Iris pigment epithelial cell (primary cell): ENCODE results near the gene MLKL.
A peak's percentile ranks its signal among the peaks of the same experiment; 100 is the strongest.
"Not testable (repeated sequence)": the region's sequence is repeated elsewhere in the genome, so short reads cannot be mapped to it uniquely, and the experiment has no call there.

Source experiments
- DNase-seq: peaks from one replicate; pipeline ENCODE4 v3.0.0-alpha.2; 2011; ENCODE audit warnings: low read depth

The MLKL gene

DNA sequence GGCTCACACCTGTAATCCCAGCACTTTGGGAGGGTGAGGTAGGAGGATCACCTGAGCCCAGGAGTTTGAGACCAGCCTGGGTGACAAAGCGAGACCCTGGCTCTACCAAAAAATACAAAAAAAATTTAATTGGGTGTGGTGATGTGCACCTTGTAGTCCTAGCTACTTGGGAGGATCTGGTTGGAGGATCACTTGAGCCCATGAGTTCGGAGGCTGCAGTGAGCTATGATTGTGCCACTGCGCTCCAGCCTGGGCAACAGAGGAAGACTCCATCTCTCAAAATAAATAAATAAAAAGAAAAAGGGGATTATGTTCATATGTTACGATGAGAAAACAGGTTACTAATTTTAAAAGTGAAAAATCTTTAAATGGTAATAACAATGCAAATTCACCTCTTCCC is 996 bp downstream of the MLKL start:
- DNase-seq = no peak

DNA sequence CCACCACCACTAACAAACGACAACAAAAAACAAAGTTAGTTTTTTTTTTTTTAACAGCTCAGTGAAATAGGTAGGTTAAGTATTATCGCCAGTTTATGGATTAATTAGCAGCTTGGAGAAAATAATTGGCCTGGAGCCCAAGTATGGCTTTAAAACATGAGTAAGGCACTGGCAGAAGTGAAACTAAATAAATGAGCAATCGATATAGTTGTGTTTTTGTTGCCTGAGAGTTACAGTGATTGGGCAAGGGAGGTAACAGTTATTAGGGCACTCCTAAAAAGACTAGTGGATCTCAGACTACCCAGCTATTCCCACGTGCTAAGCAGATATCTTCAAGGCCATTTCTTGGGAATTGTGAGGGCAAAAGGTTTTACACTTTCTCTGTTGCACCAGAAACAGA is 2.4 kb downstream of the MLKL start:
- DNase-seq = peak; percentile 22

DNA sequence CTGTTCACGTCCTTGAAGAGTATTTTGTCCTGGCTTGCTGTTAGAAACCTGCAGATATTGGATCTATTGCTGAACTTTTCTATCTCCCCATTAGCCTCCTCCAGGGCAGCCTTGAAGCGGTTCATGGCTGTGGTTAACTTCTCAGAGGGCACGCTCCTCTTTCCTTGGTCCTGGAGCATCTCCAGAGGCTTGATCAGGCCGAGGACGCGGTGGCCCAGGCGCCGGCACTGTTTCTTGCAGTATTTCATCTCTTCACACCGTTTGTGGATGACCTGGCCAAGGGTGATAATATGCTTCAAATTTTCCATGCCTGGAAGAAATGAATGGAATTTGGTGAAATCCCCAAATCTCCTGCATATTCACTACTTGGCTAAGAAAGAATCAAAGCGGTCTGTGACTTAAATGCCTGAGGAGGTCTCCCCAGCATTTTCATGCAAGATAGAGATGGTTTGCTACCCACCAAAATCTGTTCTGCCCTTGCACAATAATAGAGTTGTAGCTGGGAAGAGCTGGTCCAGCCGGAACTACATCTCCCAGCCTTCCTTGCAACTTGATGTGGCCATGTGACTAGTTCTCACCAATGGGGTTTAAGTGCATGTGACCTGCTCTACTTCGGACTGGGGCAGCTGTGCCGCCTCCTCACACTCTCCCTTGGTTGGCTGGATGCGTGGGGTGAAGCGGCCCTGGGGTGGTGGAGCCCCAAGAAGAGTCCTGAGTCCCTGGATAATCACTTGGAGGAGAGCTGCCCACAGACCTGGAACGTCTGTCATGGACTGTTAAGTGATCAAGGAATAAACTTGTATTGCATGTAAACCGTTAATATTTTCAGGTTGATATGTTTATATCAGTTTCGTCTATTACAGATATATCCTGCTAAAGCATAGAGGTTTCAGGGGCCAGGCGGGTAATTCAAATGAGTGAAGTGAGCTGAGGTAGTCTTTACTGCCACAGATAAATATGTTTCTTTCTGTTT is 4.9 kb downstream of the MLKL start:
- peak; percentile 96 for DNase-seq

DNA sequence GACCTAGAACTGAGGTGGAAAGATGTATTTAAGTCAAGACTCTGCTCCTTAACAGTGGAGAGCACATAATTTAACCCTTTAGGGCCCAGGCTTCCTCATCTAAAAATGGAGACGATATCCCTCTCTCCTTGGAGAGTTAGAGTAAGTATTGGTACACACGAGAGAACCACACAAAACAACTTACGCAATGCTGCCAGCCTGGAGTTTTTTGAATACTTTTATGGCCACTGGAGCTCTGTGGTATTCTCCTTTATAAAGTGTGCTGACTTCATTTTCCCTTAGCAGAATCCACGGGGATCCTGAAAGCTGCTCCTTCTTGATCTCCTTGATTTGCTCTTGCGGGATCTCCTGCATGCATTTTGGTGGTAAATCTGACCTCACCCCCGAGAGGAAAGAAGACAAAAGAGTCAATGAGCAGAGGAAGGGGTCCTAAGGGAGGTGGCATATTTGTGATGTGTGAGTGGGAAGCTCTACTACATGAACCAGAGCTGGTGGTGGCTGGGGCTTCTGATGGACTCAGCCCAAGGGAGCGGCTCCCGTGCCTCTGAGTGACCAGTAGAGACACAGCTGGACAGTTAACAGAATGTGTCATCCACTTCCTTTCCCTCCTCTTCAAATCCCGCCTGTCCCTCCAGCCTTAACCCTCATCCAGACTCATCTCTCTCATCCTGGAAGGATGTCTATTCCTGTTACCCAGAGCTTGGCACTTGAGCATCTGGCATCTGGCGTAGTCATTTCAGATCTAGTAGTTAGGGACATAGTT is 9.4 kb downstream of the MLKL start:
- peak; percentile 60 for DNase-seq

DNA sequence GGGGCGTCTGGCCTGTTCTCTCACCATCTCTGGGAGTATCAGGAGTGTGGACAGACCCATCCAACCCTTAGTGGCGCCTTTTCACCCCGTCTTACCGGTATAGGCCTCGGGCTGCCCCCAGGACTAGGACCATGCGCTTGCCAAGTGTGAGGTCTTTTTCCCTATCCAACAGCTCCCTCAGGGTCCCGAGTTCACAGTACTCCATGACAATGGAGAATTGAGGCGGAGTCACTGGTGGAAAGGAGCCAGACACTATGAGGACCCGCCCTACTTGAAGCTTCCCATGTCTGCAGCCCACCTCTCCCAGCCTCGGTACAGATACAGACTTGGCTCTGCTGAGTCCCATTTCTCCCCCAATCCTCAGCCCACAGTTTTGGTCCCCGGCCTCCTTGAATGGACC is 18.1 kb downstream of the MLKL start:
- no peak for DNase-seq

DNA sequence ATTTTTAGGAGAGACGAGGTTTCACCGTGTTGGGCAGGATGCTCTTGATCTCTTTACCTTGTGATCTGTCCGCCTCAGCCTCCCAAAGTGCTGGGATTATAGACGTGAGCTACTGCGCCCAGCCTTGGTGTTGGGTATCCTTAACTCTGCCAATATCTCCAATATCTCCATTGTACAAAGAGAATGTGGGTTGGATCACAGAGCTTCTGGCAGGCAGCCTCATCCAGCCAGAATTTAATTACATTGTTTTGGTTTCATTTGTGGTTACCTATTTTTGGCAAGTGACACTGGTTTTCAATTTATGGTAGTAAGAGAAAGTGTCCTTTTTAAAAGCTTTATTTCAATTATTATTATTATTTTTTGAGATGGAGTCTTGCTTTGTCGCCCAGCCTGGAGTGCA is 20.0 kb downstream of the MLKL start:
- no peak for DNase-seq

DNA sequence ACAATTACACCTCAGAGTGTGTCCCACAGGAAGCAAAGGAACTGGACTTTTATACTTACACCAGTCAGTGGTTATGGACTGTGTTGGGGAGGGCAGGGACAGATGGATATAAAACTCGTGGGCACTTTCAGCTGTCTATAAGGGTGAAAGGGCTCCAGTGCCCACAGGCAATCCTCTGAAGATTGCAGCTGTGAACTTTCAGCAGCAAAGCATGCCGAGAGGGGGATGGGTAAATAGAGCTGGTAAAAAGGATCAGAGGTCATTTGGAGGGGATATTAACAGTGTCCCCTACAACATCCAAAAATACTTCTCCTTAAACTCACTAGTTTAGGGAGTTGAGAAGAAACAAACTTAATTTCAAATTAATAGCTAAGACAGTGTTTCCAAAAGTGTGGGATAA is 20.7 kb downstream of the MLKL start:
- DNase-seq = no peak

DNA sequence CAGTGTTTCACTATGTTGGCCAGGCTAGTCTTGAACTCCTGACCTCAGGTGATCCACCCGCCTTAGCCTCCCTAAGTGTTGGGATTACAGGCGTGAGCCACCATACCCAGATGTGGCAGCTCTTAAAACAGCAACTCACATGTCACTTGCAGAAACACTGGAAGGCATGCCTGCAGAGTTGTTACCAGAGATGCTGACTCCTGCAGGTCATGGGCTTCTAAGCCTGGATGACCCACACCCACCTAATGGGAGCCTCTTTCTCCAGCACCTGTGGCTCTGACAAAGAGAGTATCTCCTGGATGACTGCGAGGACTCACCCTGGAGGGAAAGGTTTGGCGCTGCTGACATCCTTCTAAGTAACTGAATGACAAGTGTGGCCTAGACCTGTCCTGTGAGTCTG is 22.8 kb downstream of the MLKL start:
- DNase-seq = no peak

DNA sequence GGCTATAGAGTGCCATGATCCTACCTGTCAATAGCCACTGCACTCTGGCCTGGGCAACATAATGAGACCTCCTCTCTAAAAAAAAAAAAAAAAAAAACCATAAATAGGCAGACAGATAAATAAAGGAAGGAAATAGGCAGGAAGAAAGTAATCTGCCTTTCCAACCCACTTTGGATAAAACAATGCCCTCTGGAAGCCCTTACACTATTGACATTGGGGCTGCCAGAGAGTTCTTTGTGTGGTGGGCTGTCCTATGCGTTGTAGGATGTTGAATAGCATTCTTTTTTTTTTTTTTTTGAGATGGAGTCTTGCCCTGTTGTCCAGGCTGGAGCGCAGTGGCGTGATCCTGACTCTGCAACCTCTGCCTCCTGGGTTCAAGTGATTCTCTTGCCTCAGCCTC is 26.8 kb downstream of the MLKL start:
- no peak for DNase-seq

DNA sequence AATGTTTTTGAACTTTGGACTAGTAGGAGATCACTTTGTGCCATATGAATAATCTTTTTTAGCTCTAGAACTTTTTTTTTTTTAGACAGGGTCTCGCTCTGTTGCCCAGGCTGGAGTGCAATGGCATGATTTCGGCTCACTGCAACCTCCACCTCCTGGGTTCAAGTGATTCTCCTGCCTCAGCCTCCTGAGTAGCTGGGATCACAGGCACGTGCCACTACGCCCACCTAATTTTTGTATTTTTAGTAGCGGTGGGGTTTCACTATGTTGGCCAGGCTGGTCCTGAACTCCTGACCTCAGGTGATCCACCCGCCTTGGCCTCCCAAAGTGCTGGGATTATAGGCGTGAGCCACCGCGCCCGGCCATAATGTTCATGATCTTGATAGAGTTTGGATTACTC is 31.8 kb downstream of the MLKL start:
- DNase-seq = not testable (repeated sequence)

DNA sequence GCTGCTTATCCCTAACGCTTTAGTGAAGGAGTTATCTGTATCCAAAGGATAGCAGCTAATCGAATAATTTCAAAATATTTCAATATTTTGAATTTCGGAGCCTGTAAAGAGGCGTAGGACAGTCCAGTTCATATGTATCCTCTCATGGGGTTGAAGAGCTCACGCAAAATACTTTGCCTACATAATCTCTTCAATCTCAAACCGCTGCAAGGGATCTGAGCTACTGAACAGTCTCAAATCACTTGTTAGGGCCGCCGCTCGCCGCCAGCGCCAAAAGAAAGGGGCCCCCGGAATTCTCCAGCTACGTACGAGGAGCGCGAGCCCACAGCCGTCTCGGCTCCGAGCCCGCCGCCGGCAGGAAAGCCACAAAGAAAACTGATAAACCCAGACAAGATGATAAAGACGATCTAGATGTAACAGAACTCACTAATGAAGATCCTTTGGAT is 33.4 kb downstream of the MLKL start:
- peak; percentile 27 for DNase-seq

DNA sequence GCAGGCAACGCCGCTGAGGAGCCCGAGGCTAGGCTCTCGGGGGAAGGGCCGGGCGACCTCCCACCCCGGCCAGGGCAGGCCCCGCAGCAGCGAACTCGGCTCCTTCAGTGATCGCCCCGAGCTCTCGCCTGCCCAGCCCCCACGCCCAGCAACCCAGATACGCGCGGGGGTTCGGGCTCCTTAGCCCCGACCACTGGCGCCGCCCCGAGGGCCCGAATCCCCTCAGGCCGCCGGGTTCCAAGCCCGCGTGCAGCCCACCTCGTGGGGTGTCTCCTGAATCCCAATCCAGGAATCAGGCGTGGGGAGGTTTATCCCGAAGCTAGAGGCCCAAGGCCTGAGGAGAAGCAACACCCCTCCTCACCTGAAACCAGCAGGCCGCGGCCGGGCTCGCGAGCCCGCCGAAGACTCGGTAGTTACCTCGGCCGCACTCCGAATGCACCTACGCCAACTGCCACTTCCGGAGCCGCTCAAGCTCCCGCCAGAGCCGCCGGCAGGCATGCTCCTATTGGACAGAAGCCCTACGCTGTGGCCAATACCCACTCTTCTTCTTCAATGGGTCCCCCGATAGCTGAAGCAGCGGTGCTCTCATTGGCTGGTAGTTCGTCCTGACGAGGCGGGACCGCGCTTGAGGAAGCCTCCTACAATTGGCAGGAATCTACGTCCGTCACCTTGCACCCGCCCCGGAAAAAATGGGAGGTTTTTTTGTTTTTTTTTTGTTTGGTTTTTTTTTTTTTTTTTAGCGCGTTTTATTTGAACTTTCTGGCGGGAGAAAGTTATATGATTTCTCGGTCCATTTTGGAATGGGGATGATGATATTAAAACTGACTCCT is 34.0 kb downstream of the MLKL start, which contains the start of gene RFWD3:
TSS of gene RFWD3 (minus strand) at position 453 of the 830 bp plus-strand sequence. CDS start 5,428 bp downstream, outside the sequence.
- peak; percentile 99 for DNase-seq

DNA sequence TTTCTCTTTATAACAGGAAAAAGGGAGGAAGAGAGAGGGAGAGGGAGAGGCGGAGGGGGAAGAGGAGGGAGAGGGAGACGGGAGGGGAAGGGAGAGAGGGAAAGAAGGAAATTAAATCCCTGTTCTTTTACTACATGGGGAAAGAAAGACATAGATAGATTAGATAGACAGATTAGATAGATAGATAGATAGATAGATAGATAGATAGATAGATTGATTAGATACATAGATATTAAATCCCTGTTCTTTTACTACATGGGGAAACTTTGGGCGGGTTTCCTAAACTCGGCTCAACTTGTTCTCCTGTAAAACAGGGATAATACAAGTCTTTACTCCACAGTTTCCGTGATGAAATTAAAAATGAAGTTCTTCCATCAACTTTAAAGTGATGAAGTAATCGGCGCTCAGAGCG is 34.6 kb downstream of the MLKL start:
- no peak for DNase-seq

DNA sequence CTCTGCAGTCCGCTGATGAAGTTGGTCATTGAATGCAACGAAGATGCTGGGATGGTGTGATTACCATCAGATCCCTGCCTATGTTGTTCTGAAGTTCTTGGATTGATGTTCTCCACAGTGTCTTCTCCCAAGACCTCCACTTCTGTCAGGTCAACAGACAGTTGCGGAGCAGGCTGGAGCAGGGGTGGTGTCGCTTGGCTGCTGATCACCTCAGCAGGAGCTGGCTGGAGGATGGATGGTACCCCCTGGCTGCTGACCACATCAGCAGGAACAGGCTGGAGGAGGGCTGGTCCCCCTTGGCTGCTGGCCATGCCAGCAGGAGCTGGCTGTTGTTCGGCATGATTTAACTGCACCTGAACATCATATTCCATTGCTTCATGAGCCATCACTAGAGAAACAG is 39.6 kb downstream of the MLKL start:
- DNase-seq = no peak

DNA sequence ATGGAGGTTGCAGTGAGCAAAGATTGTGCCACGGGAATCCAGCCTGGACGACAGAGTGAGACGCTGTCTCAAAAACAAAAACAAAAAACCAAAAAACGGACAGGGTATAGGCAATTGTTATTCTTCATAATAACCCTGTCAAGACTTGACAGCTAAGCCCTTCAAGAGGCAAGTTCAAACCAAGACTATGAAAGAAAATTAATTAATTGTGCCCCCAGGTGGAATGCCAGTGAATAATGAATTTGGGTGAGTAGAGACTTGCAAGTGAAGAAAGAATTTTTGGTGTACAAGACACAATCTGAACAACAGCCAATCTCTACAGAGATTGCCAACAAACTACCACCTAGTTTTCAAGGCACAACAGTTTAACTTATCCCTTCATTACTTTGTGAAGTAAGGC is 40.3 kb downstream of the MLKL start:
- DNase-seq = no peak

DNA sequence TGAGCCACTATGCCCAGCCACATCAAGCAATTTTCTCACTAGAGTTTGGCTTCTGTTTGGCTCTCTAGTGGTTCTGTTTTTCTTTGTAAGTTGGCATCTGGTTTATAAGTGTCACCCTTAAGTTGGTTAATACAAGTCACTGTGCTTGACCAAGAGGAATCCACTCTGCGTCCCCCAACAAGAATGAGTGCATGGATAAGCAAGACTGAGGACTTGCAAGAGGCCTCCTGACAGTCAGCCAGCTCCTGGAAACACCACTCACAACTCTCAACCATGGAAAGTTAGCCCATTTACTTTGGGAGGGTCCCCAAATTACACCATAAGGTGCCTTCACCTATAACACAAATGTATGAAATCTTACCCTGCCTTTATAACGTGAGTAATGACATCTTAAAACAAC is 41.6 kb downstream of the MLKL start:
- no peak for DNase-seq

DNA sequence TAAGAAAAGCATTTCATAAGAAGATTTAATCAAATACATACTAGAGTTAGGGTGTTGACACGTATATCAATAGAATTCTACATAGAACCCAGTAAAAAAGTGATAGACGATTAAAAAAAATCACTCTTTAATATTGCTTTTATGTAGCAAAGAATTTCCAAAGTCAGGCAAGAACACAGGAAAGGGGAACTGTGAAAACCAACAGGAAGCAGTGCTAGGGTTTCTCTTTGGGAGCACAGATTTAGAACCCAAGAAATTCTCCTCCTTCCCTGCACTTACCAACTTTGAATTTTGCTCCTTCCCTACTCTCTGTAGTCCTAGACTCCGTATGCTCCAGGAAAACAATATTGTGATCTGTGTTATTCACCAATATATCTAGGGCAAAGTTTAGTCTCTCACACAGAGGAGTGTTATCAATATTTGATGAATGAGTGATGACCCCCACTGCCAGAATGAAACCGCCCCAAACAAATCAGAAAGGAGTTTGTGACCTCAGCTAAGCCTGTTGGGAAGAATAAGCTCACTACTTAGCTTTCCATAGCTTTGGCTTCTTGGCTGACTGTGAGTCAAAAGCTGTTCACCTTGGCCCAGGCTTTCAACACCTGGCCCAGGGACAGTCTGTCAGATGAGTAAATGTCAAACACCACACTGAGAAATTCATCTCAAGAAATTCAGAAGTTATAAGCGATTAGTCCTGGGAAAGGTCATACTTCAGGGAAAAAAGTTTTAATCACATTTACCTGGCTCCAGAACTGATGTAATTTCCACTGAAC is 42.6 kb downstream of the MLKL start:
- DNase-seq = no peak

DNA sequence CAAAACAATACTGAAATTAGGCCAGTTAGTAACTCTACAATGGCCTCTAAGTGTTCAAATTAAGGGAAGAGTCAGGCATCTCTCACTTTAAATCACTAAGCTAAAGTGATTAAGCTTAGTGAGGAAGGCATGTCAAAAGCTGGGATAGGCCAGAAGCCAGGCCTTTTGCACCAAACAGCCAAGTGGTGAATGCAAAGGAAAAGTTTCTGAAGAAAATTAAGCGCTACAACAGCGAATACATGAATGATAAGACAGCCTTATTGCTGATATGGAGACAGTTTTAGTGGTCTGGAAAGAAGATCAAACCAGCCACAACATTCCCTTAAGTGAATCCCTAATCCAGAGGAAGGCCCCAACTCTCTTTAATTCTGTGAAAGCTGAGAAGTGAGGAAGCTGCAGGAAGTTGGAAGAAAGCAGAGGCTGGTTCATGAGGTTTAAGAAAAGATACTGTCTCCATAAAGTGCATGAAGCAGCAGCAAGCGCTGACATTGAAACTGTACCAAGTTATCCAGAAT is 46.1 kb downstream of the MLKL start:
- DNase-seq = no peak

DNA sequence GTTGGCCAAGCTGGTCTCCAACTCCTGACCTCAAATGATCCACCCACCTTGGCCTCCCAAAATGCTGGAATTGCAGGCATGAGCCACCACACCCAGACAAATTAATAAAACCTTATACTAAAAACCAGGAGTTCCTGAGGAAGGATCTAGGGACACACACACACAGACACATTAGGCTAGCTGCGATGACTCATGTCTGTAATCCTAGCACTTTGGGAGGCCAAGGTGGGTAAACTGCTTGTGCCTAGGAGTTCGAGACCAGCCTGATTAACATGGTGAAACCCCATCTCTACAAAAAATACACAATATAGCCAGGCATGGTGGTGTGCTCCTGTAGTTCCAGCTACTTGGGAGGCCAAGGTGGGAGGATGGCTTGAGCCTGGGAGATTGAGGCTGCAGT is 47.8 kb downstream of the MLKL start:
- DNase-seq = peak; percentile 37

DNA sequence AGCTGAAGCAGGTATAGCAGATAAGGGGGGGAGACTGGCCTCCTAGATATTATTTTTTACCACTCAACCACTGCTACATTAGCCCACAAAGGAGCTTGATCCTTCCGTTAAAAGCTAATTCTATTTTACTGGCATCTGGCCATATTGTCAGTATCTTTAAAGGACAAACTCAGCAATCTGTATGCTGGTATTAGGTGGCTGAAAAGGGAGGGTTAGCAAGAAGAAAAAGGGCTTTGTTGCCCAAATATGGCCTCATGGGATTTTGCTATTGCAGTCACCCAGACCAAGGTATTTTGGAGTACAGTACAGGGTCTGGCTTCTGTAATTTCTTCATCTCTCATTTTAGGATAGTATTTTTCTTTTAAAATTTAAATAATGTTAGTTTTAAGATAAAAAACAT is 48.4 kb downstream of the MLKL start:
- no peak for DNase-seq

DNA sequence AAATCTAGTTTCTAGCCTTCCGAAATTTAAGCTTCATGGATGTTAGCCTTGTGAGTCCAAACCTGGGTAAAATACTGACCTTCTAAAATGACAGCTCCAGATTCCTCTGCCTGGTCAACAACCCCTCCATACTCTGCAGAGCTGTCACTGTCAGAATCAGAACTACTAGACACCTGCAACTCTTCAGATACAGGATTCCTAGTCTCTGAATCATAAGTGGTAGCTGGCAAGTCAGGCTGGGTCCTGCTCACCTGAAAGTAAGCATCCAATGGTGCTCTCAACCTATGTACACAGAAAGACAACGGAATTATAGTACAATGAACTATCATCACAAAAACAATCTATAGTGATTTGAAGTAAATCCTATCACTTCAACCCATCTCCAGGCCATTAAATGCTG is 48.8 kb downstream of the MLKL start:
- DNase-seq = no peak
